ENCODE measurements around the gene SYK.
A peak's percentile ranks its signal among the peaks of the same experiment; 100 is the strongest.

The SYK gene

DNA sequence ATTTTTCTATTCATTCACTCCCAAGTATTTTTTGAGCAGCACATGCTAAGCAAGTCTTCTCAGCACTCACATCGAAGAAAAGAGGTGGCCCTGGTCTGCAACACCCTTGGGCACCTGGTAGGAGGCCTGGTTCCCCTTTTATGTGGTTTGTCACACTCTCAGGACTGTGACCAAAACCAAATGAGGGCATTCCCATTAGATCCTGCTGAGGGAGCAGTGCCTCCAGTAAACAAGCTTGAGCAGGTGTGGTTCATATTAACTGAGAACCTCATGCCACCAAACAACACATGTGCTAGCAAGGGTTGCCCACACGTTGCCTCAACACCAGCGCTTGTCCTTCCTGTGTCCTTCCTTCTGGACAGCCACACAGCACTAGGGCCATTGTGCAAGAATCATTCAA is 26.9 kb upstream of the SYK start:
- no peaks in the 10 kb centered on the region for H3K27me3 ChIP-seq (ENCODE audit: control insufficient read depth, insufficient read depth, low read length)
- no peaks in the 10 kb centered on the region for H3K36me3 ChIP-seq (ENCODE audit: control insufficient read depth, insufficient read depth, low read length)
- TF ChIP-seq, protein P1, sequence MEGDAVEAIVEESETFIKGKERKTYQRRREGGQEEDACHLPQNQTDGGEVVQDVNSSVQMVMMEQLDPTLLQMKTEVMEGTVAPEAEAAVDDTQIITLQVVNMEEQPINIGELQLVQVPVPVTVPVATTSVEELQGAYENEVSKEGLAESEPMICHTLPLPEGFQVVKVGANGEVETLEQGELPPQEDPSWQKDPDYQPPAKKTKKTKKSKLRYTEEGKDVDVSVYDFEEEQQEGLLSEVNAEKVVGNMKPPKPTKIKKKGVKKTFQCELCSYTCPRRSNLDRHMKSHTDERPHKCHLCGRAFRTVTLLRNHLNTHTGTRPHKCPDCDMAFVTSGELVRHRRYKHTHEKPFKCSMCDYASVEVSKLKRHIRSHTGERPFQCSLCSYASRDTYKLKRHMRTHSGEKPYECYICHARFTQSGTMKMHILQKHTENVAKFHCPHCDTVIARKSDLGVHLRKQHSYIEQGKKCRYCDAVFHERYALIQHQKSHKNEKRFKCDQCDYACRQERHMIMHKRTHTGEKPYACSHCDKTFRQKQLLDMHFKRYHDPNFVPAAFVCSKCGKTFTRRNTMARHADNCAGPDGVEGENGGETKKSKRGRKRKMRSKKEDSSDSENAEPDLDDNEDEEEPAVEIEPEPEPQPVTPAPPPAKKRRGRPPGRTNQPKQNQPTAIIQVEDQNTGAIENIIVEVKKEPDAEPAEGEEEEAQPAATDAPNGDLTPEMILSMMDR (IDR thresholded peaks at IDR 0.05) = peak; percentile 41
- peaks cover 16% of the 10 kb centered on the region for H3K4me1 ChIP-seq
- no peak overlapping the region for H3K4me2 ChIP-seq (ENCODE audit: low read length)
- no peak overlapping the region for H3K4me3 ChIP-seq (ENCODE audit: low read depth, low read length)
- H3K9me3 ChIP-seq (ENCODE audit: control insufficient read depth, low read length) = no peaks in the 10 kb centered on the region
- H3K79me2 ChIP-seq = no peaks in the 10 kb centered on the region
- H2AFZ ChIP-seq = no peak overlapping the region
- peak overlapping the region; percentile 69 for H3K27ac ChIP-seq
- no peak overlapping the region for H3K9ac ChIP-seq

DNA sequence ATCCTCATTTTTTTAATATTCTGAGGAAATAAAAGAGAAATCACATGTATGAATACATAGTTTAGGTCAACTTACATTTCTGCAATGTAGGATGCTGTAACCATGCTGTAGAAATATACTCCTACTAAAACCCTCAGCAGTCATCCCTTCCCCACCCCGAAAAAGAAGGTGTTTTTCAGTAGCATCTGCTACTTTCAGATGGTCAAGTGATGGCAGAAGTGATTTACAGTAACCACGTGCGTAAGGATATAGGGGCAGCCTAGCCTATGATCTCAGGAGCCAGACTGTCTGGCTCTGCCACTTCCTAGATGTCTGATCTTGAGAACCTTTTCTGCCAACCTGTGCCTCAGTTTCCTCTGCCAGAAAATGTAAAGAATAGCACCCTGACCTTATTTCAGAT is 26.0 kb upstream of the SYK start:
- no peak overlapping the region for H2AFZ ChIP-seq
- H3K36me3 ChIP-seq (ENCODE audit: control insufficient read depth, insufficient read depth, low read length) = no peaks in the 10 kb centered on the region
- no peaks in the 10 kb centered on the region for H3K79me2 ChIP-seq
- H3K4me2 ChIP-seq (ENCODE audit: low read length) = no peak overlapping the region
- no peaks in the 10 kb centered on the region for H3K9me3 ChIP-seq (ENCODE audit: control insufficient read depth, low read length)
- H3K4me3 ChIP-seq (ENCODE audit: low read depth, low read length) = no peak overlapping the region
- no peaks in the 10 kb centered on the region for H3K27me3 ChIP-seq (ENCODE audit: control insufficient read depth, insufficient read depth, low read length)
- no peak overlapping the region for H3K9ac ChIP-seq
- H3K27ac ChIP-seq = no peak overlapping the region
- peaks cover 14% of the 10 kb centered on the region for H3K4me1 ChIP-seq
- TF ChIP-seq, protein P1 (IDR thresholded peaks at IDR 0.05) = no peak

DNA sequence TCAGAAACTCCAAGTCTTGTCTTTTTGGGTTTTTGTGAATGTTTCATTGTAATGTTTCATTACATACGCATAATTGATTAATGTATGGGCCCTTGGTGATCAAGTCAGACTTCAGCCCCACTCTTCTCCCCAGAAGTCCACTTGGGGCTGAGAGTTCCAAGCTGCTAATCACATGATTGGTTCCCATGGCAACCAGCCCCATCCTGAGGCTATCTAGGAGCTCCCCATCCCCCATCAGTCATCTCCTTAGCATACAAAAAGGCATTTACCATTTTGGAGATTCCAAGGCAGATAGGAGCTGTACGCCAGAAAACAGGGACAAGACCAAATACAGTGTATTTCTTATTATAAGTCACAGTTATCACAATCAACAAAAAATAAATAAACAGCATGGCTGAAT is 22.9 kb upstream of the SYK start:
- Histone ChIP-seq H3K4me3 (ENCODE audit: low read depth, low read length) (no peak overlapping the region), H3K79me2 (no peaks in the 10 kb centered on the region), H3K27ac (no peak overlapping the region), H3K9me3 (ENCODE audit: control insufficient read depth, low read length) (no peaks in the 10 kb centered on the region), H3K36me3 (ENCODE audit: control insufficient read depth, insufficient read depth, low read length) (no peaks in the 10 kb centered on the region), H3K27me3 (ENCODE audit: control insufficient read depth, insufficient read depth, low read length) (no peaks in the 10 kb centered on the region), H3K4me2 (ENCODE audit: low read length) (no peak overlapping the region), H2AFZ (no peak overlapping the region), H3K9ac (no peak overlapping the region), H3K4me1 (peaks cover 18% of the 10 kb centered on the region)
- TF ChIP-seq, protein P1 (IDR thresholded peaks at IDR 0.05) = no peak

DNA sequence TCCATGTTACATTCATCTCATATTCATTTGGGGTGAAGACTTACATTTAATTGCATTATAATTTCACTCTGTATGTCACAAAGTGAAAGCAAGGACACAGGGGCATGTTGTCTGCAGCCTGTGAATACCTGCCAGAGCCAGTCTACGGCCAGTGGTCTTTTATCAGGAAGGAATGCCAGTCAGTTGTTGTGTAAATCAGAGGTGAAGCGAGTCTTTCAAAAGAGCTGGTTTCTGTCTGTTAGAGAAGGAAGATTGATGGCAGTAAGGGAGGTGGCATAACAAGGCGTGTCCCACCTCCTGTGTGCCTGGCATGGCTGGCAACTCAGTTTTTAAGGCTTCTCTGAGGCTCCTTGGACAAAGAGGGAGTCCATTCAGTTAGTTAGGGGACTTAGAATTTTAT is 18.1 kb upstream of the SYK start:
- no peaks in the 10 kb centered on the region for H3K27me3 ChIP-seq (ENCODE audit: control insufficient read depth, insufficient read depth, low read length)
- H3K27ac ChIP-seq = peak overlapping the region; percentile 95
- H3K4me1 ChIP-seq = peaks cover 10% of the 10 kb centered on the region
- peak overlapping the region; percentile 54 for H3K4me2 ChIP-seq (ENCODE audit: low read length)
- H3K79me2 ChIP-seq = no peaks in the 10 kb centered on the region
- H3K36me3 ChIP-seq (ENCODE audit: control insufficient read depth, insufficient read depth, low read length) = no peaks in the 10 kb centered on the region
- peak overlapping the region; percentile 3 for H3K4me3 ChIP-seq (ENCODE audit: low read depth, low read length)
- H2AFZ ChIP-seq = peak overlapping the region; percentile 3
- H3K9ac ChIP-seq = no peak overlapping the region
- no peaks in the 10 kb centered on the region for H3K9me3 ChIP-seq (ENCODE audit: control insufficient read depth, low read length)
- TF ChIP-seq, protein P1 (IDR thresholded peaks at IDR 0.05) = no peak

DNA sequence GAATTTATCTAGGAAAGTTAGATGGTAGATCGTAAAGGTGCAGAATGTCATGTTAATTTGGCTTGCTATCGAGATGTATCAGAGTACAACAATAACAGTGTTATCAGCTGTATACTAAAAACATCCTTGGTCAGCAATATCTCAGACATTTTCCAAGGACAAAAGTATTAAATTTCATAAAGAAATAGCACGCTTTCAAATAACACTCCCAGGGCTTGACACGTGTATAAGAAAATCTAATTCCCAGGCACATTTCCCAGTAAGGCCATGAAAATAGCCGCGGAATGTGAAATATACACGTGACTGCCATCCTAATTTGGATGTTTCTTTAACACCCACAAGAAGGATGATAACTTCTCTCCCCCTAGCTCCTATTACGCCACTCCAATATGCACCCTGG is 17.7 kb upstream of the SYK start:
- Histone ChIP-seq H3K9me3 (ENCODE audit: control insufficient read depth, low read length) (no peaks in the 10 kb centered on the region), H3K79me2 (no peaks in the 10 kb centered on the region), H2AFZ (peak overlapping the region; percentile 3), H3K9ac (no peak overlapping the region), H3K4me3 (ENCODE audit: low read depth, low read length) (peak overlapping the region; percentile 3), H3K4me1 (peaks cover 10% of the 10 kb centered on the region), H3K4me2 (ENCODE audit: low read length) (peak overlapping the region; percentile 54), H3K36me3 (ENCODE audit: control insufficient read depth, insufficient read depth, low read length) (no peaks in the 10 kb centered on the region), H3K27ac (peak overlapping the region; percentile 95), H3K27me3 (ENCODE audit: control insufficient read depth, insufficient read depth, low read length) (no peaks in the 10 kb centered on the region)
- TF ChIP-seq, protein P1 (IDR thresholded peaks at IDR 0.05) = no peak

Measured in parathyroid adenoma (tissue), 2 donors.